LHCN-M2 (cell line): ENCODE results near the gene PRELP. TPM values are rescaled to one million over a fixed set of nuclear protein-coding genes. Genes with fewer than 3 reads are reported as not detected.

Experiments used
- DNase-seq: peaks from one replicate; pipeline ENCODE4 v3.0.0-alpha.2; 2012; ENCODE audit warnings: low read depth
- total RNA-seq: library from RNA; depleted of rRNA; stranded (reverse); fragments of >200 nt; gene quantifications from 2 replicates; pipeline ENCODE4 v1.2.3, GENCODE V29; 2014

The PRELP gene
- total RNA-seq, 1 experiment from 2014 or later, result 0.06 TPM

- DNase-seq, result no peak
Measured at GRCh38 chr1:203477748-203478147, 2.1 kb downstream of the PRELP start.

DNA sequence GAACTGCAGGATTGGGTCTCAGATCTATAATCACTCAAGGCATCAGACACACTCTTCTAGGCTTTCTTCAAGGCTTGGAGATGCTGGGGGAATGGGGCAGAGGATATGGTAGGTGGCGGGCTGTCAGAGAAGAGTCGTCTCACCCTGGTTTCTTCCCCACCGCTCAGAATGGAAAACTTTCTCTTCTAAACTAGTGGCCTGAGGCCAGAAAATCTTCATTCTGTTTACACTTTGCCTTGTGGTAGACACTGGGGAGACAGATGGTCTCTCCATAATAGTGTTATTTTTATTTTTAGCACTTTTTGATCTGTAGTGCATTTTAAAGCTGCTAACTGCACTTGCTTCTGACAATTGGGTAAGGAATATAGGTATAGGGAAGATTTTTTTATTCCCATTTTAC is 2.6 kb downstream of the PRELP start:
- no peak for DNase-seq

DNA sequence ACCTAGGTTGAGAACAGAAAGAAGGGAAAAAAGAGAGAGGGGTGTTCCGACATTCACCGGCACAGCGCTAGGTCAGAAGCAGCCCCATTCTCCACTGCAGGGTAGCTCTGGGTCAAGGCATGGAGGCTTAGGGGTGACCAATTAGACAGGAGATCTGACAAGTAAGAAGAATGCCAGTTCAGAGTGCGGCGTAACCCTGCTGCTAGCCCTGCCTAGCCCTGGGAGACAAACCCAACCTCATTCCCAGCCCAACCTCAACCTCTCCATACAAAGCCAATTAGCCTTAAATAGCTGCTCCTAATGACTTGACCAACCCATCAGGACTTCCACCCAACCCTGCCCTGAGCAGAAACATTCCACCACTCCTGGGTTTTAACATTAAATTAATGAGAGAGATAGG is 3.4 kb downstream of the PRELP start:
- DNase-seq, result no peak

GRCh38 chr1:203479646-203480045 is 4.0 kb downstream of the PRELP start:
- no peak for DNase-seq

GRCh38 chr1:203480084-203480483 is 4.5 kb downstream of the PRELP start:
- peak; percentile 60 for DNase-seq

DNA sequence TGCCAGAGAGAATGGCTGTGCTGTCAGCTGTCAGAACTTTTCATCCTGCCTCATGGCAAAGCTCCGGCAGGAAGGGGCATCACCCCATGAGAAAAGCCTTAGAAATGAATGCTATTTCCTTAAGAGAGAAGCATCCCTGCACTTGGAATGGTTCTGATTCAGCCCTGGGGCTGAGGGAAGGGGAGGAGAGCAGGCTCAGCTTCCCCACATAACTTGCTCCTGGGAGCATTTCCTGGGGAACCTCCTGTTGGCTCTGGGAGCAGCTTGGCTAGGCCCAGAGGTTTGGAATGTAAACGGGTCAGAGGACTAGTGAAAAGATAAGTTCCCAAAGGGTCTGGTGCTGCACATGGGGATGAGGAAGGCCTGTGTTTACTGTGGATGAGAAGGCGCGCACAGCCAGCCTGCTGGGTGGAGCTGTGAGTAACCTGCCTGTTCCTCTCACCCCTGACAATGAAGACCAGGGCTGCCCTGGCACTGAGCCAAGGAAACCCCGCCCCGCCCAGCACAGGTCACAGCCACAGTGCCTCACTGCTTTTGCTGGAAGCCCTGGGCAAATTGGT is 5.0 kb downstream of the PRELP start:
- DNase-seq, result peak; percentile 82

DNA sequence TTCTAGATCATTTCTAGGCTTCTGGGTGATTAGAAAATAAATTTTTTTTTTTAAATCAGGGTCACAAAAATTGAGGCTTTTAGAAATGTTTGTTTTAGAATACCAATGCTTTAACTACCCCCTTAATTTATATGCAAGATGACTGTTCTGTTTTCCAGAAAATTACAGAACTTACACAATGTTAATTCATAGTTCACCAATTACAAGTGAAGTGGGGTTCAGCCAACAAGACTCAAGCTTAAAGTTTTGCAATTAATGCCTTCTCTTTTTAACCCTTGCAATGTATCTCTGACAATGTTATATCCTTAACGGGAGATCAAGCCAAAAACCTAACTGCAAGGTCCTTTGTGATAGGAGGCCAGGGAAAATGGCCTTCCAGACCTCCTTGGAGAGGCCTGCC is 5.6 kb downstream of the PRELP start:
- no peak for DNase-seq

DNA sequence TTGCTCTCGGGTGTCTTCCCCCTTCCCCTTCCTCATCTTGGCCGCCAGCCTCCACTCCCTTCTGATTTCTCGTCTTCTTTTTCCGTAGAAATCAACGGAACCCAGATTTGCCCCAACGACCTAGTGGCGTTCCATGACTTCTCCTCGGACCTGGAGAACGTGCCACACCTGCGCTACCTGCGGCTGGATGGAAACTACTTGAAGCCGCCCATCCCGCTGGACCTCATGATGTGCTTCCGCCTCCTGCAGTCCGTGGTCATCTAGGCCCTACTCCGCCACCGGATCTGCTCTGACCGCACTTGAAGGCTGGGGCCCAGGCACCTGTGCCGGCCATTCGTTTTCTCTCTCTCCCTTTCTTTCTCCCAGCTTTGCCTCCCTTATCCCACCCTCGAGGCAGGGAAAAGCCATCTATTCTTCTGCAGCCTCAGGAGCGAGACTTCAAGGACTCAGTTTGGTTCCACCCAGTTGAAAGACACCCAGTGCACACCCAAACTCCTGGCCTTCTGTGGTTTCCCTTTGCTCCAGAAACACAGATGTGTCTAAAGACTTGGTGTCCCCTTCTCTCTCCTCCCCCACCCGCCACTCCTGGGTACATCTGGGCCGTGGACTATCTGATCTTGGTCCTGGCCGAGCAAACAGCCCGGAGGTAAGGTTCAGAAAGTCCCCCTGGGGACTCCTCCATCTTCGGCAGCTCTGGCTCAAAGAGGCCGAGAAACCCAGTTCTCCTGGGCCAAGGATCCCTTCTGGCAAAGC is 11.2 kb downstream of the PRELP start:
- DNase-seq, result no peak

- no peak for DNase-seq
Measured at GRCh38 chr1:203488539-203488938, 12.9 kb downstream of the PRELP start.

GRCh38 chr1:203490607-203491006 is 15.0 kb downstream of the PRELP start:
- DNase-seq, result no peak

DNA sequence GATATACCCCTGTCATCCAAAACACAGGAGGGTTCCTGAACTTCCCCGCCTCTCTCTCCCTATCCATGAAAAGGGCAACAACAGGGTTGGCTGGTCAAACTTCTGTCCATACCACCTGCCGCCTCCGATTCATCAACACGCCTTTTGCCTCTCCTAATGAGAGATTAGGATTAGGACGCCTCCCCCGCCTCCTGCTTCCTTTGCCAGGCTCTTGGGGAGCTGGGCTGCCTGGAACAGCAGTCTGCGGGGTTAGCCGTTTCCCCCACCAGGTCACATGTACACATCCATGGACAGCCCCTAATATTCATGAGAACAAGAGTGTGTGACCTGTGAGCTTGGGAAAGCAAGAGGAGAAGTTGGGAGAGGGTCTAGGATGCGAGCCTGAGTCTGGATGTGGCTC is 16.1 kb downstream of the PRELP start:
- no peak for DNase-seq

DNA sequence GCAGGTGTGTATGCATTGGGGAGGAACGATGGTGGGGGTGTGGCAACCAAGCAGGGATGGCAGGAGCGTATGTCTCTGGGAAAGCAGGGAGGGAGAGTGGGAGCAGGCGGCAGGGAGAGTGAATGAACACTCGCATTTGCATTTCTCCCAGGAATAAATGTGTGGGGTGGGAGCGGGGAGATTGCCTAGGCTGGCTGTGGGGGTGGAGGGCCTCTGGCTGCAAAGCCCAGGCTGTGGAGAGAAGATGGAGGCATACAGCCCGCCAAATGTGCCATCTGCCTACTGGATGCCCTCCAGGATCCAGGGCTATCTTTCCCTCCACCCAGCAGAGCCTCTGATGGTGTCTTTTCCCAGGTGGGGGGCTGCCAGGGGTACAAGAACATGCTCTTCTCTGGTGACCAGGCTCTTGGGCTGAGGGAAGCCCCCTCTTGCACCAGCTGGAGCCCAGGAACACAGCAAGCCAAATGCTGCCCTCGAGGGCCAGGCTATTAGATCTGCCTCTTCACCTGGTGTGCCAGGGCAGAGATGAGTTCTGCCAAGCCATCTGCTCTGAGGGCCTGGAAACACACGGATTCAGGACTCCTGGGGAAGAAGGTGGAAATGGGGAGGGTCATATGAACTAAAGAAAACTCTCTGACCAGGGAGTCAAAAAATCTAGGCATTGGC is 16.6 kb downstream of the PRELP start:
- no peak for DNase-seq

DNA sequence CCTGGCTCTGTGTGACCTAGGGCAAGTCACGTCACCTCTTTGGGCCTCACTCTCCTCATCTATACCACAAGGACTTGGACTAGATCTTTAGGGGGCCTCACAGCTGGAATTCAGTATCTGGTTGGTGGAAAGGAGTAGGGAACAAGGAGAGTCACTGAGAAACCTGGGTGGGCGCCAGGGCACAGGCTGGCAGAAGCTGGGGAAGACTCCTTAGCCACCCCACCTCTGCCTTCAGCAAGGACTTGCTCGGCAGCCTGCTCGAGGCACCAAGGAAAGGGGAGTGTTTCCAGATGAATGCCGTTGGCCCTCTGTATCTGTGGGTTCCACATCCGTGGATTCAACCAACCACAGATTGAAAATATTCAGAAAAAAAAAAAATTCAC is 17.1 kb downstream of the PRELP start:
- DNase-seq, result no peak

DNA sequence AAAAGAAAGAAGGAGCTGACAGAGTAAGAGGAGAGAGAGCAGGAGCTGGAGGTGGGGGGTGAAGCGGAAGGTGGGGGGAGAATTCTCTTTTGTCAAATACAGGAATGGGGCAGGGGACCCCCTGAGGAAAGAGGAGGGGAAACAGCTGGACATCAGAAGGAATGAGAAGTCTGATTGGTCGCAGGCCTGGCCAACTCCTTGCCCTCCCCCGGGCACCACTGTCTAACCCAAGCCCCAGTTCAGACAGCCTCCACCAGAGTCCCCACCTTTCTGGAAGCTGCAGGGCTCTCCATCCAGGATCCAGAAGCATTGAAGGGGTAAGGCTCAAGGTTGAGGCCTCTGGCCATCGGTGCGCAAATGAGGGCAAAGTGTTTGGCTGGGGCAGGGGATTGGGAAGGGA is 18.3 kb downstream of the PRELP start, which contains the start of gene OPTC:
Gene OPTC, plus strand, starts transcription at position 253 of the 400 bp plus-strand sequence. CDS start 1,853 bp downstream, outside the sequence.
- no peak for DNase-seq

DNA sequence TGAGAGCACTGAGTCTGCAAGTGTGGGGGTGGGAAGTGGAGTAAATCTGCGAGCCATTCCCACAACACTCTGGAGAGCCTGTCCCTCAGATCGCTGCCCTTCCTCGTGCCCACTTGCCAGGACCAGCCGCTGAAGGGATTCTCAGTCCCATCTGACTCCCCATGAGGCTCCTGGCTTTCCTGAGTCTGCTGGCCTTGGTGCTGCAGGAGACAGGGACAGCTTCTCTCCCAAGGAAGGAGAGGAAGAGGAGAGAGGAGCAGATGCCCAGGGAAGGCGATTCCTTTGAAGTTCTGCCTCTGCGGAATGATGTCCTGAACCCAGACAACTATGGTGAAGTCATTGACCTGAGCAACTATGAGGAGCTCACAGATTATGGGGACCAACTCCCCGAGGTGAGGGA is 20.2 kb downstream of the PRELP start:
- DNase-seq, result no peak

DNA sequence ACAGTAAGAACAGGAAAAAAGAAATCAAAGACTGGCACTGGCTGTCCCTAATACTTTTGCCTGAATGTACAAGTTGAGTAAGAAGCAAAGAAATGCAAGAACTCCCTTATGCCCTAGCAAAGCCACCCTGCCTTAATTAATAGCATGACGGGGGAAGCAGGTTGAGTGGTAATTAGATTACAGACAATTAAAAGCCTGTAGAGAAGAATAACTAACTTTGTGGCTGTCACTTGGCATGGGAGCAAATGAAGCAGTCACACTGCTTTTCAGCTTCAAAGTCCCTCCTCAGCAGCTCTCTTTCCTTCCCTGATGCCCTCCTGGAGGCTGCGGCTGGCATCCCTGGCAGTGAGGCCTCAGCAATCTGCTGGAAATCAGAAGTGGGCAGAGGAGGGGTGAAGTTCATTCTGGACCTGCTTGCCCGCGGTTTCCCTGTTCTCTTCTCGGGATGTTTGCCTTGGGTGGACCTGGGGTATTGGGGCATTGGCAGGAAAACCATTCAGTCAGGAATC is 21.7 kb downstream of the PRELP start:
- DNase-seq, result no peak

- DNase-seq, result no peak
Measured at GRCh38 chr1:203499643-203500278, 24.2 kb downstream of the PRELP start.

GRCh38 chr1:203500279-203500678 is 24.7 kb downstream of the PRELP start:
- DNase-seq, result no peak

DNA sequence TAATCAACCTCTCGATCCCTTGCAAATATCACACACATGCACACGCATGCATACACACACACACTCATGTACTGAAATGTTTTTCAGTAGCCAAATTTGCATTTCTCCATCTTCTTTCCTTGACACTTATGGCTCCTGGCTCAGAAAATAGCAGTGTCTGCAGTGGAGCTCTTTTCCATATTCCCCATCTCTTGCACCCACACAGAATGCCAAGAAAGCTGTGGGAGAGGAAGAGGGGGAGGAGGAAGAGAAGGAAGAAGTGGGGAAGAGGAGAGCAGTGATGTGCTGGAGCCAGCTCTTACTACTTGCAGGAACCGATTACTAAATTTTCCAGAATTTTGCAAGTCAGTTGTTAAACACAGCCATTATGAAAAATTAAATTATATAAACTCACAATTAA is 28.2 kb downstream of the PRELP start:
- no peak for DNase-seq

DNA sequence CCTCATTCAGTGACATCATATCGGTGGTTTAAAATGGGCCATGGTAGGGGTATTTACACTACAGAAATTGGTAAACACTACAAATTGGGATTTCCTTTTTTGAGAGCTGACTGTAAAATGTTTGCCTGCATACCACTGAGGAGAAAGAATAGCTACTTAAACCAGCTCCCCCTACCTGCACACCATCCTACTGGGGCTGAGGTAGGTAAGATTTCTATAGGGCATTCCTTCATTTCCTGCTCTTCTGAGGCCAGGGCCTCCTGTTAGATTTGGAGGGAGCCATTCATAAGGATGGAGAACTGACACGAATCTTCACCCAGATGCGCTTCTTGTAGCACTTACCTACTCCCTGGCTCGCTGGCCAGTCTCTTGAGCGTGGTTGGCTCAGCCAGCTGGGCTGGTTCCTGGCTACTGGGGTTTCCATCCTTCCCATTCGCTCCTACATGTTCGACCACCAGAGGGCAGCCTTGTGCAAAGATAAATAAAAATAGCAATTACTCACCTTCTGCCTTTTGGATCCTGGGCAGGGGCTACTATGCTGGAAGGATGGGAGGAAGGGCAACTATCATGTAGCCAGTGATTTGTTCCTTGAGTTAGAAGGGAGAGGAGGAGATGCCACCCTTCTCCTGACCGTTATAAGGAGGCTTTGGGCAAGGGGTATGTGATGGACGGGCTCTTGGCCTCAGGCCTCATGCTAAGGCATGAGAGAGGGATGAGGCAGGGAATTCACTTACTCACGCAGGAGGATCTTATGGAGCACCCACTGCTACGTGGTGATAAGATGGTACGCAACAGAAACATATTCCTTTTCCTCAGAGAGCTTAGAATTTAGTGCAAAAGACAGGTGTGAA is 29.0 kb downstream of the PRELP start:
- peak; percentile 76 for DNase-seq

DNA sequence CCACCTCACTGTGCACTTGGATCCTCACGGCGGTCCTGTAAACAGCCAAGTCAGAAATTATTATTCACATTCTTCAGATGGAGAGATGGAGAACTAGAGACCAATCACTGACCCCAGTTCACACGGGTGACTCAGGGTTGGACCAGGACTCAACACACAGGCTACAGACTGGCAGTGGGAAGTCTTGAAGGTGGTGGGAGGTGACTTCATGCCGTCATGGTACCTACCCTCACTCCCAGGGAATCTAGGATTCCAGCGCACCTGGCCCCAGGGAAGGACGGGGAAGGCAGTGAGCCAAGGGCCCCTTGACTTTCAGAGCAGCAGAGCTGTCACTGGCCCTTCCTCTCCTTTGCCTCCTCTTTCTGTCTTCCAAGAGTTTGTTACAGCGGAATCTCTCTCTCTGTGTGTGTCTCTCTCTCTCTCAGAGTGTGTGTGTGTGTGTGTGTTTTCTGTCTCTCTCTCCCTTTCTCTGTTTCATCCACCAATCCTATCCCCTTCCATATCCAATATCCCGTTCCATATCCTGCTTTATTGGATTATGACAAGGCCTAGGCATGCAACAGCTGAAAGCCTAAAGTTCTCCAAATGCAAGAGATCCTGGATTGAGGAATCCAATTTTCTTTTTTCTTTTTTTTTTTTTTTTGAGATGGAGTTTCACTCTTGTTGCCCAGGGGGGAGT is 30.1 kb downstream of the PRELP start:
- DNase-seq, result no peak
